Gastrocnemius medialis (tissue), 4 donors: ENCODE data around the gene ORC6. TPM values are rescaled to one million over a fixed set of nuclear protein-coding genes. Genes with fewer than 3 reads are reported as not detected.

Experiments used
- ATAC-seq, 2 donors: fragments of 150-250 bp; one replicate each; pipeline ENCODE4 v1.9.1; 2016
- DNase-seq, 2 donors: peaks; one replicate each; pipeline ENCODE4 v3.0.0-alpha.2; 2019
- H3K27ac ChIP-seq, 4 donors: fragments of 200-600 bp; sonication (generic); 1 replicate in 1 of 4; 2 replicates in 3 of 4; pipeline ENCODE4 v1.5.1; 2016 to 2018; ENCODE audit warnings: mild to moderate bottlenecking in 2 of 4, moderate library complexity in 1 of 4
- H3K27me3 ChIP-seq, 3 donors: fragments of 200-600 bp; sonication (generic) in 2 of 3; 1 replicate in 1 of 3; 2 replicates in 2 of 3; pipeline versions ENCODE4 v1.5.1 to v1.6.0; 2016 to 2019; ENCODE audit warnings: mild to moderate bottlenecking in 1 of 3, moderate library complexity in 1 of 3
- H3K36me3 ChIP-seq, 2 donors: fragments of 200-600 bp; sonication (generic) in 1 of 2; one replicate each; pipeline ENCODE4 v1.5.1; 2017 to 2018
- H3K4me1 ChIP-seq, 2 donors: fragments of 200-600 bp; sonication (generic) in 1 of 2; one replicate each; pipeline ENCODE4 v1.5.1; 2016 to 2017; ENCODE audit warnings: mild to moderate bottlenecking in 2 of 2
- H3K4me3 ChIP-seq, 4 donors: fragments of 200-600 bp; sonication (generic) in 3 of 4; 1 replicate in 1 of 4; 2 replicates in 3 of 4; pipeline ENCODE4 v1.5.1; 2016 to 2019; ENCODE audit warnings: mild to moderate bottlenecking in 2 of 4
- H3K9me3 ChIP-seq, 3 donors: fragments of 200-600 bp; sonication (generic) in 2 of 3; 1 replicate in 1 of 3; 2 replicates in 2 of 3; pipeline ENCODE4 v1.5.1; 2016 to 2019
- CTCF ChIP-seq, 5 experiments: fragments of 450-650 bp in 3 of 5; fragments of 200-600 bp in 2 of 5; sonication (generic) in 2 of 5; IDR thresholded peaks in 4 of 5; conservative IDR thresholded peaks in 1 of 5; 1 replicate in 4 of 5; 2 replicates in 1 of 5; pipeline ENCODE4 v1.5.1; 2016 to 2019; ENCODE audit warnings: antibody characterized with exemption in 5 of 5, mild to moderate bottlenecking in 3 of 5, moderate library complexity in 3 of 5
- POLR2A ChIP-seq, 2 donors: fragments of 450-650 bp; IDR thresholded peaks; one replicate each; pipeline ENCODE4 v1.6.1; 2017; ENCODE audit warnings: antibody characterized with exemption in 2 of 2, mild to moderate bottlenecking in 2 of 2, moderate library complexity in 2 of 2
- in situ Hi-C, 4 donors: fragments of 200-750 bp; cut with MboI; loops; one replicate each; pipeline versions ENCODE4 v1.15.0 to v1.8.0; 2017; ENCODE audit warnings: low sequenced_read_pairs in 4 of 4
- intact Hi-C: fragments of 100-400 bp; cut with DNase I; formaldehyde crosslinking; loops from one replicate; pipeline ENCODE4 v1.15.1; 2023; ENCODE audit warnings: low total_unique reads
- total RNA-seq, 4 donors: library from RNA; depleted of rRNA; stranded (reverse); fragments of >200 nt; gene quantifications; one replicate each; pipeline versions ENCODE4 v1.1.0 to v1.2.3, GENCODE V29; 2016

The ORC6 gene
- total RNA-seq, 4 donors from 2014 or later, result 0.40 to 5.7 (median 1.2) TPM

GRCh38 chr16:46696957-46697356 is 7.5 kb downstream of the ORC6 start:
- no peak for TF ChIP-seq POLR2A (IDR thresholded peaks at IDR 0.05)
- TF ChIP-seq CTCF (IDR thresholded peaks at IDR 0.05 in 4 of 5, conservative IDR thresholded peaks at IDR 0.05 in 1 of 5), result no peak
- in situ Hi-C loops, result no loop called here
- intact Hi-C loops, result no loop called here
- Histone ChIP-seq H3K4me1 (no peaks in the 10 kb centered on the region), H3K27ac (no peak overlapping the region), H3K9me3 (no peaks in the 10 kb centered on the region), H3K36me3 (no peaks in the 10 kb centered on the region), H3K4me3 (no peak overlapping the region), H3K27me3 (no peaks in the 10 kb centered on the region)
- DNase-seq (no peak), ATAC-seq (no peak)

GRCh38 chr16:46700048-46700447 is 10.6 kb downstream of the ORC6 start:
- DNase-seq (no peak), ATAC-seq (no peak)
- H3K27ac ChIP-seq, result no peak overlapping the region
- H3K4me1 ChIP-seq, result no peaks in the 10 kb centered on the region
- no peaks in the 10 kb centered on the region for H3K36me3 ChIP-seq
- in situ Hi-C loops, result no loop called here
- H3K4me3 ChIP-seq, result no peak overlapping the region
- no peak for TF ChIP-seq POLR2A (IDR thresholded peaks at IDR 0.05)
- TF ChIP-seq CTCF (IDR thresholded peaks at IDR 0.05 in 4 of 5, conservative IDR thresholded peaks at IDR 0.05 in 1 of 5), result no peak
- H3K9me3 ChIP-seq, result no peaks in the 10 kb centered on the region
- no peaks in the 10 kb centered on the region for H3K27me3 ChIP-seq
- intact Hi-C loops, result no loop called here

GRCh38 chr16:46701615-46702014 is 12.2 kb downstream of the ORC6 start:
- TF ChIP-seq CTCF (IDR thresholded peaks at IDR 0.05 in 4 of 5, conservative IDR thresholded peaks at IDR 0.05 in 1 of 5) (no peak), POLR2A (IDR thresholded peaks at IDR 0.05) (no peak)
- intact Hi-C loops, result no loop called here
- DNase-seq, result no peak
- in situ Hi-C loops, result no loop called here
- Histone ChIP-seq H3K9me3 (no peaks in the 10 kb centered on the region), H3K4me1 (no peaks in the 10 kb centered on the region), H3K27me3 (no peaks in the 10 kb centered on the region), H3K27ac (no peak overlapping the region), H3K4me3 (no peak overlapping the region), H3K36me3 (no peaks in the 10 kb centered on the region)
- no peak for ATAC-seq

- intact Hi-C loops, result no loop called here
- DNase-seq (no peak), ATAC-seq (no peak)
- no peak overlapping the region for H3K4me3 ChIP-seq
- H3K27me3 ChIP-seq, result no peaks in the 10 kb centered on the region
- in situ Hi-C loops, result no loop called here
- no peak overlapping the region for H3K27ac ChIP-seq
- no peaks in the 10 kb centered on the region for H3K9me3 ChIP-seq
- no peak for TF ChIP-seq CTCF (IDR thresholded peaks at IDR 0.05 in 4 of 5, conservative IDR thresholded peaks at IDR 0.05 in 1 of 5)
- TF ChIP-seq POLR2A (IDR thresholded peaks at IDR 0.05), result no peak
- H3K36me3 ChIP-seq, result no peaks in the 10 kb centered on the region
- no peaks in the 10 kb centered on the region for H3K4me1 ChIP-seq
Measured at GRCh38 chr16:46702030-46702429, 12.6 kb downstream of the ORC6 start.

- TF ChIP-seq POLR2A (IDR thresholded peaks at IDR 0.05) (no peak), CTCF (IDR thresholded peaks at IDR 0.05 in 4 of 5, conservative IDR thresholded peaks at IDR 0.05 in 1 of 5) (no peak)
- Histone ChIP-seq H3K4me1 (peaks cover 3 to 10% of the 10 kb centered on the region in 2 donors), H3K4me3 (no peak overlapping the region), H3K27me3 (no peaks in the 10 kb centered on the region), H3K36me3 (no peaks in the 10 kb centered on the region), H3K27ac (no peak overlapping the region), H3K9me3 (no peaks in the 10 kb centered on the region)
- no peak for DNase-seq
- intact Hi-C loops (no loop called here), in situ Hi-C loops (no loop called here)
- ATAC-seq, result no peak
Measured at GRCh38 chr16:46706642-46707041, 17.2 kb downstream of the ORC6 start.
